Progenitor cell of endocrine pancreas (in vitro differentiated cells): Measurements from ENCODE around the gene HS6ST3. TPM values are rescaled to one million over a fixed set of nuclear protein-coding genes. Genes with fewer than 3 reads are reported as not detected.

Experiments used
- DNase-seq: peaks from one replicate; pipeline ENCODE4 v3.0.0; 2021; ENCODE audit warnings: low spot score; ENCODE audit not compliant: unreplicated experiment
- H3K27ac Mint-ChIP-seq: 2 replicates; pipeline ENCODE4 v1.8.0; 2021; ENCODE audit warnings: mild to moderate bottlenecking, moderate library complexity, mixed read lengths
- H3K27me3 Mint-ChIP-seq: 2 replicates; pipeline ENCODE4 v1.8.0; 2021; ENCODE audit warnings: mixed read lengths
- H3K36me3 Mint-ChIP-seq: 2 replicates; pipeline ENCODE4 v1.8.0; 2022; ENCODE audit warnings: mixed read lengths; ENCODE audit not compliant: insufficient read depth
- H3K4me1 Mint-ChIP-seq: 2 replicates; pipeline ENCODE4 v1.8.0; 2021; ENCODE audit warnings: low read depth, mixed read lengths
- H3K4me3 Mint-ChIP-seq: 2 replicates; pipeline ENCODE4 v1.8.0; 2021; ENCODE audit warnings: low read depth, mild to moderate bottlenecking, moderate library complexity, mixed read lengths
- H3K9me3 Mint-ChIP-seq: 2 replicates; pipeline ENCODE4 v1.8.0; 2021; ENCODE audit warnings: low read depth, mixed read lengths
- CTCF ChIP-seq: fragments of 200-600 bp; sonication (generic); IDR thresholded peaks from one replicate; pipeline ENCODE4 v1.5.0; 2021; ENCODE audit warnings: antibody characterized with exemption, mild to moderate bottlenecking; ENCODE audit not compliant: unreplicated experiment
- total RNA-seq: library from RNA; stranded (reverse); gene quantifications from 2 replicates; pipeline ENCODE4 v1.2.1, GENCODE V29; 2021

Gene HS6ST3
- total RNA-seq, 1 donor from 2014 or later = 0.84 TPM

GRCh38 chr13:96527497-96527896, 437.6 kb downstream of the HS6ST3 start:
- H3K4me1 Mint-ChIP-seq = peaks cover 6% of the 10 kb centered on the region
- H3K4me3 Mint-ChIP-seq = no peak overlapping the region
- no peak overlapping the region for H3K27ac Mint-ChIP-seq
- peaks cover 4% of the 10 kb centered on the region for H3K27me3 Mint-ChIP-seq
- DNase-seq = no peak
- no peaks in the 10 kb centered on the region for H3K9me3 Mint-ChIP-seq
- no peaks in the 10 kb centered on the region for H3K36me3 Mint-ChIP-seq
- no peak for TF ChIP-seq CTCF

GRCh38 chr13:96532804-96533203, 442.9 kb downstream of the HS6ST3 start:
- H3K4me1 Mint-ChIP-seq = peaks cover 5% of the 10 kb centered on the region
- no peak overlapping the region for H3K27ac Mint-ChIP-seq
- no peaks in the 10 kb centered on the region for H3K27me3 Mint-ChIP-seq
- no peak overlapping the region for H3K4me3 Mint-ChIP-seq
- no peak for TF ChIP-seq CTCF
- no peaks in the 10 kb centered on the region for H3K9me3 Mint-ChIP-seq
- H3K36me3 Mint-ChIP-seq = no peaks in the 10 kb centered on the region
- no peak for DNase-seq

GRCh38 chr13:96533408-96533807, 443.5 kb downstream of the HS6ST3 start:
- no peak for DNase-seq
- no peak overlapping the region for H3K4me3 Mint-ChIP-seq
- TF ChIP-seq CTCF = no peak
- H3K36me3 Mint-ChIP-seq = no peaks in the 10 kb centered on the region
- no peak overlapping the region for H3K27ac Mint-ChIP-seq
- H3K9me3 Mint-ChIP-seq = no peaks in the 10 kb centered on the region
- H3K27me3 Mint-ChIP-seq = no peaks in the 10 kb centered on the region
- H3K4me1 Mint-ChIP-seq = peaks cover 5% of the 10 kb centered on the region

GRCh38 chr13:96539791-96540190, 449.9 kb downstream of the HS6ST3 start:
- H3K27ac Mint-ChIP-seq = no peak overlapping the region
- no peaks in the 10 kb centered on the region for H3K36me3 Mint-ChIP-seq
- no peaks in the 10 kb centered on the region for H3K27me3 Mint-ChIP-seq
- DNase-seq = no peak
- H3K4me3 Mint-ChIP-seq = no peak overlapping the region
- H3K9me3 Mint-ChIP-seq = no peaks in the 10 kb centered on the region
- no peaks in the 10 kb centered on the region for H3K4me1 Mint-ChIP-seq
- TF ChIP-seq CTCF = no peak

GRCh38 chr13:96540670-96541069, 450.8 kb downstream of the HS6ST3 start:
- Mint-ChIP-seq H3K36me3 (no peaks in the 10 kb centered on the region), H3K4me1 (no peaks in the 10 kb centered on the region), H3K27me3 (no peaks in the 10 kb centered on the region), H3K4me3 (no peak overlapping the region), H3K9me3 (no peaks in the 10 kb centered on the region), H3K27ac (no peak overlapping the region)
- TF ChIP-seq CTCF = no peak
- DNase-seq = no peak
